A204.1 (cell line): ENCODE results near the gene ISOC1.

Experiments used
- FAIRE-seq: peaks from 2 replicates; lab custom pipeline; 2012; peaks lifted over from hg19 to GRCh38; lab: Jason Lieb, UNC

Gene ISOC1

GRCh38 chr5:129096382-129096991 is 1.9 kb downstream of the ISOC1 start:
- FAIRE-seq = no peak

- no peak for FAIRE-seq
Observed at GRCh38 chr5:129097498-129098296, 3.1 kb downstream of the ISOC1 start.

- FAIRE-seq = no peak
Observed at GRCh38 chr5:129098488-129099183, 4.1 kb downstream of the ISOC1 start.

GRCh38 chr5:129099184-129099569 is 4.6 kb downstream of the ISOC1 start:
- FAIRE-seq = no peak

GRCh38 chr5:129101794-129102193 is 7.2 kb downstream of the ISOC1 start:
- FAIRE-seq = no peak

- no peak for FAIRE-seq
Observed at GRCh38 chr5:129103397-129103796, 8.8 kb downstream of the ISOC1 start.

GRCh38 chr5:129104915-129105455 is 10.4 kb downstream of the ISOC1 start:
- FAIRE-seq = no peak

- no peak for FAIRE-seq
Observed at GRCh38 chr5:129107637-129108036, 13.1 kb downstream of the ISOC1 start.

- no peak for FAIRE-seq
Observed at GRCh38 chr5:129110742-129111141, 16.2 kb downstream of the ISOC1 start.

GRCh38 chr5:129111351-129111750 is 16.8 kb downstream of the ISOC1 start:
- FAIRE-seq = no peak

GRCh38 chr5:129112295-129112694 is 17.7 kb downstream of the ISOC1 start:
- FAIRE-seq = no peak

GRCh38 chr5:129113867-129114266 is 19.3 kb downstream of the ISOC1 start:
- FAIRE-seq = peak; percentile 95

- FAIRE-seq = no peak
Observed at GRCh38 chr5:129114539-129115193, 20.1 kb downstream of the ISOC1 start.

GRCh38 chr5:129115680-129116079 is 21.1 kb downstream of the ISOC1 start:
- FAIRE-seq = no peak

- no peak for FAIRE-seq
Observed at GRCh38 chr5:129116797-129117196, 22.2 kb downstream of the ISOC1 start.

GRCh38 chr5:129118405-129118804 is 23.9 kb downstream of the ISOC1 start:
- FAIRE-seq = no peak

GRCh38 chr5:129118826-129119225 is 24.3 kb downstream of the ISOC1 start:
- no peak for FAIRE-seq

GRCh38 chr5:129120158-129120581 is 25.6 kb downstream of the ISOC1 start:
- FAIRE-seq = no peak

GRCh38 chr5:129122560-129122959 is 28.0 kb downstream of the ISOC1 start:
- no peak for FAIRE-seq

GRCh38 chr5:129124608-129125007 is 30.1 kb downstream of the ISOC1 start:
- FAIRE-seq = no peak

GRCh38 chr5:129125819-129126218 is 31.3 kb downstream of the ISOC1 start:
- no peak for FAIRE-seq

- FAIRE-seq = no peak
Observed at GRCh38 chr5:129133553-129133952, 39.0 kb downstream of the ISOC1 start.

GRCh38 chr5:129135633-129136032 is 41.1 kb downstream of the ISOC1 start:
- no peak for FAIRE-seq
